ENCODE data around the gene FNDC1. TPM values are rescaled to one million over a fixed set of nuclear protein-coding genes. Genes with fewer than 3 reads are reported as not detected.

The FNDC1 gene
- total and polyA plus RNA-seq, 2 of the 13 experiments (the other 11 are each of a cell fraction or from before 2014, with no cell fraction given): not detected

GRCh38 chr6:159261995-159262394 is 92.8 kb downstream of the FNDC1 start:
- ATAC-seq (no peak), FAIRE-seq (no peak), DNase-seq (ENCODE audit: low spot score) (no peak)
- Histone ChIP-seq H3K4me2 (ENCODE audit: low read depth, low read length) (no peak overlapping the region), H3K79me2 (ENCODE audit: insufficient read depth, low read length) (no peaks in the 10 kb centered on the region), H4K20me1 (ENCODE audit: insufficient read depth, low read length) (no peaks in the 10 kb centered on the region), H3K9ac (ENCODE audit: insufficient read depth, low read depth, low read length) (no peak overlapping the region), H3K27ac (ENCODE audit: extremely low read length, insufficient read depth, low read length) (no peak overlapping the region), H3K36me3 (replicated peaks in 1 of 2; ENCODE audit: control insufficient read depth in 1 of 2, insufficient read depth in 2 of 2, low read length in 2 of 2) (no peaks in the 10 kb centered on the region; a peak in 1 of 5 replicates), H3K4me1 (ENCODE audit: insufficient read depth, low read length) (no peaks in the 10 kb centered on the region), H3K4me3 (replicated peaks in 1 of 3; ENCODE audit: insufficient read depth in 1 of 3, low read depth in 2 of 3, low read length in 3 of 3) (no peak overlapping the region), H2AFZ (ENCODE audit: low read length) (no peak overlapping the region), H3K9me3 (ENCODE audit: low read length) (no peaks in the 10 kb centered on the region), H3K27me3 (ENCODE audit: control insufficient read depth in 1 of 2, insufficient read depth in 2 of 2, low read length in 2 of 2) (peaks cover 0 to 11% of the 10 kb centered on the region in 2 experiments; a peak in 3 of 5 replicates)
- intact Hi-C loops (cut with micrococcal nuclease; ENCODE audit: unreplicated experiment): no loop called here
- TF ChIP-seq ZNF414 (CRISPR knock-in tag; IDR thresholded peaks at IDR 0.05): no peak
- BruUV-seq (replicated peaks): no TSS peak
- ChIA-PET CTCF (ENCODE audit: low intra/inter-chr PET ratio, low total read pairs) (no interaction called here), POLR2A (no interaction called here)
- in situ Hi-C loops (cut with HindIII; ENCODE audit: extremely low pct_ligation_motif_present, low pct_unique_long_range_greater_than_20kb): no loop called here

GRCh38 chr6:159262586-159262985 is 93.4 kb downstream of the FNDC1 start:
- Histone ChIP-seq H3K9ac (ENCODE audit: insufficient read depth, low read depth, low read length) (no peak overlapping the region), H2AFZ (ENCODE audit: low read length) (no peak overlapping the region), H3K4me3 (replicated peaks in 1 of 3; ENCODE audit: insufficient read depth in 1 of 3, low read depth in 2 of 3, low read length in 3 of 3) (no peak overlapping the region), H4K20me1 (ENCODE audit: insufficient read depth, low read length) (no peaks in the 10 kb centered on the region), H3K27me3 (ENCODE audit: control insufficient read depth in 1 of 2, insufficient read depth in 2 of 2, low read length in 2 of 2) (peaks cover 0 to 11% of the 10 kb centered on the region in 2 experiments; a peak in 2 of 5 replicates), H3K36me3 (replicated peaks in 1 of 2; ENCODE audit: control insufficient read depth in 1 of 2, insufficient read depth in 2 of 2, low read length in 2 of 2) (no peaks in the 10 kb centered on the region; a peak in 1 of 5 replicates), H3K27ac (ENCODE audit: extremely low read length, insufficient read depth, low read length) (no peak overlapping the region), H3K4me2 (ENCODE audit: low read depth, low read length) (no peak overlapping the region), H3K9me3 (ENCODE audit: low read length) (no peaks in the 10 kb centered on the region), H3K4me1 (ENCODE audit: insufficient read depth, low read length) (no peaks in the 10 kb centered on the region), H3K79me2 (ENCODE audit: insufficient read depth, low read length) (no peaks in the 10 kb centered on the region)
- CTCF ChIA-PET (ENCODE audit: low intra/inter-chr PET ratio, low total read pairs): no interaction called here
- BruUV-seq (replicated peaks): no TSS peak
- in situ Hi-C loops (cut with HindIII; ENCODE audit: extremely low pct_ligation_motif_present, low pct_unique_long_range_greater_than_20kb) (no loop called here), intact Hi-C loops (cut with micrococcal nuclease; ENCODE audit: unreplicated experiment) (no loop called here)
- WGBS (ENCODE audit: low lambda C conversion rate): 5% methylated on average over 2 of the region's 2 CpGs
- FAIRE-seq (no peak), ATAC-seq (no peak), DNase-seq (ENCODE audit: low spot score) (no peak)
- POLR2A ChIA-PET: no interaction called here
- TF ChIP-seq JDP2 (CRISPR knock-in tag; IDR thresholded peaks at IDR 0.05; ENCODE audit: borderline replicate concordance): no peak
